ENCODE data around the gene PIK3AP1.

The PIK3AP1 gene

GRCh38 chr10:96641396-96642295 is 78.7 kb downstream of the PIK3AP1 start:
- no peak for DNase-seq

- DNase-seq, result no peak
These were observed 80.4 kb downstream of the PIK3AP1 start for GRCh38 chr10:96639899-96640298.

DNA sequence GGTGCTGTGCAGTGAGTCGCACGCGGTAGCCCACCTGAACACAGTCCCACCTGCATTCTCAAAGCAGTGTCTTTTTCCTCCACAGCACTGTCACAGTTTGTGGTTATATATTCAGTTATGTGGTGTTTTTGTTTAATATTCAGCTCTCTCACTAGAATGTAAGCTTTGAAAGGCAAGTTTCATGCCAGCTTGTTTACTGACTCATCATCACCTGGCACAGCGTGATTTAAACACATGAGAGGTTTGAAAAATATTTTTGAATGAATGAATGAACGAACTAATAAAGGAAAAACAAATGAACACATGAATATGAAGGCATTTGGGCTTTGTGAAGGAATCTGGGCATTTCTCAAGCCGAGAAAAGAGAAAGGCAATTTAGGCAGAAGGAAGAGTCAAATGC is 81.6 kb downstream of the PIK3AP1 start:
- no peak for DNase-seq

DNA sequence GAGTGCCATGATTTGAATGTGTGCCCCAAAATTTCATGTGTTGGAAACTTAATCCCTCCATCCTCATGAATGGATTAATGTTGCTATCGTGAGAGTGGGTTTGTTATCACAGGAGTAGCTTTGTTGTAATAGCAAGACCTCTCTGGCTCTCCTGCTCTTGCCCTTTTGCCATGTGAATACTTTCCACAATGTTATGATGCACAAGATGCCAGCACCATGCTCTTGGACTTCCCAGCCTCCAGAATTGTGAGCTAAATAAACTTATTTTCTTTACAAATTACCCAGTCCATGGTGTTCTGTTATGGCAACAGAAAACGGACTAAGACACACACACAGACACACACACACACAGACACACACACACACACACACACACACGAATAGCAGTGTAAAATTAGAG is 82.2 kb downstream of the PIK3AP1 start:
- no peak for DNase-seq

GRCh38 chr10:96637709-96638108 is 82.6 kb downstream of the PIK3AP1 start:
- DNase-seq, result no peak

DNA sequence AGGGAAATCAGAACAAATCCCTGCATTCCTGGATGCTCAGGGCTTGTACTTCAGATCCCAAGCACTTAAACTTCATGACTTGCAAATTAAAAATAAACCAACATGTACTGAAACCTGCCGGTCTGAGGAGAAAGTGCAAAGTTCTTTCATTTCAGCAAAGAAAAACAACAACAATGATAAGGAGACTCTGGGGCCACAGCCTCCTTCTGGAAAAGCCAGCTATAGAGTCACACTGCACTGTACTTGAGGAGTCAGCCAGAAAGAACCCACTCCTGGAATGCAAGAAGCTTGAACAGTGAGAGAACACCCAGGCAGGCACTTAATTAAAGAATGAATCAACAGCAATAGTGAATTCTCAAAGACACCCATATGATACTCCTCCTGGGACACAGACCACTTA is 83.8 kb downstream of the PIK3AP1 start:
- DNase-seq, result no peak

DNA sequence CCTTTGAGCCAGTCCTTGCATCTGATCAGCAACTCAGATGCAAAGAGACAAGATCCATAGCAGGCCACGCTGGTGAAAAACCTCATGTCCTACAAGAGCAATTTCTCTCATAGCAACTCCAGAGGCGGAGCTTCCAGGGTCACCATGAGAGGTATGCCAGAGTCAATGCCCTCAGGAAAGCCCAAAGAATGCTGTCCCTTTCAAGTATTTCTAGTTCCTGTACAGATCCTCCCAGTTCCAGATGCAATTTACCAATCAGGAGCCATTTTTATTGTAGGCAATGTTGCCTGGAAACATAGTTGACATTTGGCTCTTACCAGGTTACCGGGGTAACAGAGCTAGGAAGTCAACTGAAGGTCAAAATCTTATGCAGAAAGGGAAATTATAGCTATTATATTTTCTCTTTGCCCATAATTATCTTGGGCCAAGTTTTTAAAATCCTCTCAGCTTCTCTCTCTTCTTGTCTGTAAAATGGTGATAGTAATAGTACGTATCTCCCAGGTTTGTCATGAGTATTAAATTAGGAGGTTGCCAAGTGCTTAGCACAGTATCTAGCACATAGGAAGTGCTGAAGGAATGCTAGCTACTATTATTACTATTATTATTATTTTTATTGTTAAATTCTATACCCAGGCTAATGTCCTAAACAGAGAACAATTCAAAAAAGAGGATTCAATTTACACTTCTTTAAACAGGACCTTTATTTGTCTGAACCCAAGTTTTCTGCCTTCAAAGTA is 87.2 kb downstream of the PIK3AP1 start:
- DNase-seq, result no peak

DNA sequence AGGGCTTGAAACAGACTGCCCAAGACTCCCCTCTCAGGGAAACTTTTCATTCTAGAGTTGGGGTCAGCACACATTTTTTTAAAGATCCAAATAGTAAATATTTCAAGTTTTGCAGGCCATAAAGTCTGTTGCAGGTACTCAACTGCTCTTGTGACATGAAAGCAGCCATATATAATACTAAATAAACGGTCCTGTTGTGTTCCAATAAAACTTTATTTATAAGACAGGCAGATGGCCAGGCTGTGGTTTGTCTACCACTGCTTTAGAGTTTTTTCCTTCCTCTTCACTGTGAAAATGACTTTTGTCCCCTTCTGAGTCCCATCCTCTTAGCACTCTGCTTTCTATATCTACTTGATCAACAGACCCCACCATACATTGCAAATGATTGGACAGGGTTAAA is 93.0 kb downstream of the PIK3AP1 start:
- DNase-seq, result no peak

- no peak for DNase-seq
These were observed 93.5 kb downstream of the PIK3AP1 start for GRCh38 chr10:96626795-96627194.

- DNase-seq, result no peak
These were observed 95.1 kb downstream of the PIK3AP1 start for GRCh38 chr10:96625173-96625572.

DNA sequence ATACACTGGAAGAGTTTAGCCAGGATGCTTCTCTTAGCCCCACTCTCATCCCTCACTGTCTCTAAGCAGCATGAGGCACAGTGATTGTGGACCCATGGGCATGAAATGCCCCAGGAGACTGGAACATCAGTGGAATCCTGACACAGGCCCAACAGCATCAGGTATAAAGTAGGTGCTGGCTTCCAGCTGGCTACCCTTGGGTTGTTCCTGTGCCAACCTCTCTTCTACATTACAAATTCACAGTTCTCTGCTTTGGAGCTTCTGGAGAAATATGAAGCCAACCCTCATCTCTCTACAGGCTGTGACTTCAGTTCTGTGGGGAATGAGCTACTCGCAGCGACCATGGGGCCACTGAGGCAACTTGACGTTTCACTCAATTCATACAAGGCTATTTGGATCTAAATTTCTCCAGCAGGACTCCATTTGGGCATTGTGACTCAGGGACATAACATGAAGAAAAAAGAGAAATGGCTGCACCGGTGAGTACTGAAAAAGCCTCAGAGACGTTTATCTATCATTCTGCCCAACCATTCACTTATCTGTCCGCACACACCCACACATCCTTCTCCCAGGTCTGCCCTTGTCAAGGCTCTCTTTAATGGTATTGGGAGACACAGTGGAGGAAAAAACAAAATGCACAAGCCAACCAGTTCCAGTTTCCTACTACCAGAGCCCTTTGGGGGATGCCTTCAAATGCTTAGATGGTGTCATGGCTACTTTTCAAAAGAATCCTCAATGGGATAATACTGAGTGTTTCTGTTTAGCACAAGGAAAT is 98.1 kb downstream of the PIK3AP1 start:
- DNase-seq, result no peak

- DNase-seq, result no peak
These were observed 100.2 kb downstream of the PIK3AP1 start for GRCh38 chr10:96619796-96620773.

DNA sequence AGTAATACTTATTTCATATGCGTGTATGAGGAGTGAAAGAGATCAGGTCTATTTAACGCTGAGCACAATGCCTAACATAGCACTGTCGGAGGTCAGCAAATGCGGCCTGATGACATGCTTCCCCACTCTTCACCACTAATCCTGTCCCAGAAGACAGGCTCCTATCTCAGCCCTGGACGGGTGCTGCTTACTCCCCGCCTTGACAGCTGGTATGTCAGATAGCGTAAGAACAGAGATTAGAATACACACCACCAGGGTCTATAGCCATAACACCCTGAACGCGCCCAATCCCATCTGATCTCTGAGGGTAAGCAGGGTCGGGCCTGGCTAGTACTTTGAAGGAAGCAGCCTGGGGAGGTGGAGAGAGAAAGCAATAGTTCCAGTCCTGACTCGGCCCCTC is 101.2 kb downstream of the PIK3AP1 start:
- DNase-seq, result no peak

- DNase-seq, result no peak
These were observed 101.7 kb downstream of the PIK3AP1 start for GRCh38 chr10:96618653-96619052.

DNA sequence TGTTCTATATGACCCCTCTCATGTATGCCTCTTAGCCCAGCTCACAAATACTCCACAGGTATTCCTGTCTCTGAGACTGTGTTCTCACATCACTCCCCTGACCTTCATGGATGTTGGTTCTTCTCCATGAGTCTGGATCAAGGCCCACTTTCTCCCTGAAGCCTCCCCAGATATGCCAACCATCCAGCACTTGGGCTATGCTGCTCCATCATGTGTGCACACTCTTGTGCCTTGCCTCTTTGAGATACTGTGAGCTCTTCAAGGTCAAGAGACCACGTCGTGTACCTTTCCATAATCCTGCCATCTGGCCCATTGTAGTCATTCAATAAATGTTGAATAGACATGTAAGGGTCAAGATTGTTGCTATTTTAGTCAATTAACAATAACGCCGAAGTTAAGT is 103.4 kb downstream of the PIK3AP1 start:
- no peak for DNase-seq

DNA sequence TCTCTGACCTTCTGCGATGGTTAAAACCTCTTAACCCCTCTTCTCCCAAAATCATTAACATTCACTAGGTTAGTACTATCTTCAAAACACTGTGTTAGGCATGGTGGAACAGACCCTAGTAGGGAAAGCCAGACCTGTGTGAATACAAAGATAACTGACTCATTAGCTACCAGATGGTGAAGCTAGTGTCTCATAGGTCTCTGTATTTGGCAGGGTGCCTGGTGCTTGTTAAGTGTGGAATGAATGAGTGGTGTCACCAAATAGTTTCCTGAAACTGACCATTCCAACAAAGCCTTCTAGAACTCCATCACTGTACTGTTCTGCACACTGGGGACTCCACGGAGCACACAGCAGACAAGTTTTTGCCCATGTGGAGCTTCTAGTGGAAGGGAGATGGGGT is 105.8 kb downstream of the PIK3AP1 start:
- DNase-seq, result no peak

GRCh38 chr10:96613576-96613975 is 106.7 kb downstream of the PIK3AP1 start:
- no peak for DNase-seq

- DNase-seq, result no peak
These were observed 108.1 kb downstream of the PIK3AP1 start for GRCh38 chr10:96612055-96612830.

DNA sequence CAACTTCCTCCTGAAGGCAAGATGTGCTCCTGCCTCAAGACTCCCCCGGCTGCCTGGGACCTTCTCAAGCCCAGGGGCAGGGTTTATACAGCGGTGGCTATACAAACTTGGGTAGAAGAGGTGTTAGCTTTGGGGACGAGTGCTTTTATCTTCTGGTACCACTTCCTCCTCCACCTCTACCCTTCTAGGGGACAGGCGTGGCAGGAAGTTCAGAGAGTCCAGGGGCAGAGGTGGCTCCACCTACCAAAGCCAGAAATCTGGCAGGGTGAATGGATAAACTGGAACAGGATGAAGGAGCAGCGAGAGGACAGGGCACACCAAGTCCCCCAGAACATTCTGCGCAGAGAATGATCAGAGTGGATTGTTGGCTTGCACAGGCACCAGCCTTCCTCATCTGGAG is 109.5 kb downstream of the PIK3AP1 start:
- no peak for DNase-seq

- DNase-seq, result no peak
These were observed 110.8 kb downstream of the PIK3AP1 start for GRCh38 chr10:96609510-96609909.

DNA sequence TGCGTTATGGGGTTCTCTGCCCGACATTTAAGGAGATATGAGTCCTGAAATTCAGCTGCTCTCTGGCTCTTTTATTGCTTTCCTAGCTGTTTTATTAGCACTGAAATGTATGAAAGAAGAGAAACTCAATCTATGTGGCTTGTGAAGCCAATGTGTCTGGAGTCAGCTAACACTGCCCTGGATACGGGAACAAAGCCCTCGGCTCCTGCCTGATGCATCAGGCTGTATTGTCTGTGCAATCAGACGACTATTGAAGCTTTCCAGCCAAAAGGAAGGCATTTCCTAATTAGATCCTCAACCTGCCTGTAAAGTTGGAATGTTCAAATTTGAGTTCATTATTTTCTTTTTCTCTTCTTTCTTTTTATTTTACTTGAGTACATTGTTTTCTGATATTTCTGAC is 111.5 kb downstream of the PIK3AP1 start:
- DNase-seq, result no peak

Measured in activated CD4-positive, alpha-beta T cell treated with anti-CD3 and anti-CD28 coated beads for 48 hours (primary cell).